Thoracic aorta (tissue), 2 donors: ENCODE measurements around the gene NUP58. TPM values are rescaled to one million over a fixed set of nuclear protein-coding genes. Genes with fewer than 3 reads are reported as not detected.

Source experiments
- ATAC-seq: fragments of 150-250 bp; one replicate; pipeline ENCODE4 v1.8.0; 2017; ENCODE audit warnings: low read depth; ENCODE audit not compliant: insufficient number of reproducible peaks, low FRiP score
- DNase-seq: peaks from one replicate; pipeline ENCODE4 v3.0.0-alpha.2; 2020; ENCODE audit warnings: low spot score
- H3K27ac ChIP-seq, 2 donors: fragments of 200-600 bp; sonication (generic); 1 replicate in 1 of 2; 2 replicates in 1 of 2; pipeline ENCODE4 v1.5.1; 2016; ENCODE audit warnings: mild to moderate bottlenecking in 2 of 2, moderate library complexity in 2 of 2
- H3K27me3 ChIP-seq: fragments of 200-600 bp; sonication (generic); replicated peaks from 2 replicates; pipeline ENCODE4 v1.6.0; 2016; ENCODE audit warnings: mild to moderate bottlenecking; ENCODE audit not compliant: insufficient read depth
- H3K36me3 ChIP-seq: fragments of 200-600 bp; sonication (generic); one replicate; pipeline ENCODE4 v1.5.1; 2016
- H3K4me1 ChIP-seq, 2 donors: fragments of 200-600 bp; sonication (generic); 1 replicate in 1 of 2; 2 replicates in 1 of 2; pipeline versions ENCODE4 v1.5.1 to v1.6.0; 2016; ENCODE audit warnings: low read depth in 2 of 2, mild to moderate bottlenecking in 1 of 2; ENCODE audit not compliant: control insufficient read depth in 1 of 2
- H3K4me3 ChIP-seq: fragments of 200-600 bp; sonication (generic); 2 replicates; pipeline ENCODE4 v1.5.1; 2016; ENCODE audit warnings: mild to moderate bottlenecking
- H3K9me3 ChIP-seq: fragments of 200-600 bp; sonication (generic); 2 replicates; pipeline ENCODE4 v1.5.1; 2016
- CTCF ChIP-seq: fragments of 200-600 bp; sonication (generic); IDR thresholded peaks from one replicate; pipeline ENCODE4 v1.5.1; 2019; ENCODE audit warnings: antibody characterized with exemption
- total RNA-seq, 2 donors: library from RNA; depleted of rRNA; stranded (reverse); fragments of >200 nt; gene quantifications; one replicate each; pipeline versions ENCODE4 v1.1.0 to v1.2.3, GENCODE V29; 2016

Gene NUP58
- total RNA-seq, 2 donors from 2014 or later = 43.9 to 65.0 TPM

GRCh38 chr13:25319771-25320170 lies 18.3 kb downstream of the NUP58 start:
- no peak overlapping the region for H3K27ac ChIP-seq
- no peaks in the 10 kb centered on the region for H3K4me1 ChIP-seq
- no peak for ATAC-seq
- no peak for TF ChIP-seq CTCF
- H3K36me3 ChIP-seq = peaks cover 33% of the 10 kb centered on the region
- DNase-seq = no peak
- H3K4me3 ChIP-seq = no peak overlapping the region
- H3K9me3 ChIP-seq = no peaks in the 10 kb centered on the region
- no peaks in the 10 kb centered on the region for H3K27me3 ChIP-seq

- ATAC-seq = no peak
These were observed 22.7 kb downstream of the NUP58 start for GRCh38 chr13:25324100-25324499.

GRCh38 chr13:25329706-25330105 lies 28.3 kb downstream of the NUP58 start:
- Histone ChIP-seq H3K4me1 (no peaks in the 10 kb centered on the region), H3K36me3 (peaks cover 29% of the 10 kb centered on the region), H3K4me3 (no peak overlapping the region), H3K27ac (no peak overlapping the region), H3K9me3 (no peaks in the 10 kb centered on the region), H3K27me3 (no peaks in the 10 kb centered on the region)
- no peak for TF ChIP-seq CTCF
- ATAC-seq = no peak
- no peak for DNase-seq

More at GRCh38 chr13:25324100-25324499, 22.7 kb downstream of the NUP58 start:
- Histone ChIP-seq H3K27me3 (no peaks in the 10 kb centered on the region), H3K27ac (no peak overlapping the region), H3K36me3 (peaks cover 34% of the 10 kb centered on the region), H3K9me3 (no peaks in the 10 kb centered on the region), H3K4me1 (no peaks in the 10 kb centered on the region), H3K4me3 (no peak overlapping the region)
- no peak for DNase-seq
- TF ChIP-seq CTCF = no peak

GRCh38 chr13:25330541-25330940 lies 29.1 kb downstream of the NUP58 start:
- DNase-seq (no peak), ATAC-seq (no peak)
- Histone ChIP-seq H3K9me3 (no peaks in the 10 kb centered on the region), H3K27ac (no peak overlapping the region), H3K4me3 (no peak overlapping the region), H3K36me3 (peaks cover 22% of the 10 kb centered on the region), H3K27me3 (no peaks in the 10 kb centered on the region), H3K4me1 (no peaks in the 10 kb centered on the region)
- no peak for TF ChIP-seq CTCF

GRCh38 chr13:25335856-25336255 lies 34.4 kb downstream of the NUP58 start:
- DNase-seq (no peak), ATAC-seq (no peak)
- Histone ChIP-seq H3K4me1 (no peaks in the 10 kb centered on the region), H3K4me3 (no peak overlapping the region), H3K9me3 (no peaks in the 10 kb centered on the region), H3K36me3 (peaks cover 17% of the 10 kb centered on the region), H3K27ac (no peak overlapping the region), H3K27me3 (no peaks in the 10 kb centered on the region)
- no peak for TF ChIP-seq CTCF
